SW480 (cell line): ENCODE results near the gene FAM83G.

Source experiments
- DNase-seq: peaks from one replicate; pipeline ENCODE4 v3.0.0-alpha.2; 2016; ENCODE audit warnings: low spot score

Gene FAM83G

GRCh38 chr17:19005789-19006430, 1.3 kb upstream of the FAM83G start:
- DNase-seq, result no peak

GRCh38 chr17:19005137-19005773, 691 bp upstream of the FAM83G start:
- DNase-seq, result no peak

- peak; percentile 47 for DNase-seq
Measured at GRCh38 chr17:19003543-19004420, 782 bp downstream of the FAM83G start.

- no peak for DNase-seq
Measured at GRCh38 chr17:19002805-19003542, 1.6 kb downstream of the FAM83G start.

- no peak for DNase-seq
Measured at GRCh38 chr17:19001907-19002590, 2.5 kb downstream of the FAM83G start.

GRCh38 chr17:19000531-19001325, 3.8 kb downstream of the FAM83G start:
- DNase-seq, result no peak

- no peak for DNase-seq
Measured at GRCh38 chr17:18999911-19000310, 4.7 kb downstream of the FAM83G start.

GRCh38 chr17:18999394-18999793, 5.2 kb downstream of the FAM83G start:
- DNase-seq, result no peak

GRCh38 chr17:18997650-18998196, 6.8 kb downstream of the FAM83G start:
- DNase-seq, result no peak

GRCh38 chr17:18996458-18996857, 8.1 kb downstream of the FAM83G start:
- no peak for DNase-seq

- no peak for DNase-seq
Measured at GRCh38 chr17:18995220-18995619, 9.3 kb downstream of the FAM83G start.

GRCh38 chr17:18994631-18995030, 9.9 kb downstream of the FAM83G start:
- no peak for DNase-seq

- no peak for DNase-seq
Measured at GRCh38 chr17:18993905-18994526, 10.5 kb downstream of the FAM83G start.

- no peak for DNase-seq
Measured at GRCh38 chr17:18992454-18993130, 12.0 kb downstream of the FAM83G start.

GRCh38 chr17:18991531-18992315, 12.8 kb downstream of the FAM83G start:
- no peak for DNase-seq

- DNase-seq, result no peak
Measured at GRCh38 chr17:18990331-18990730, 14.2 kb downstream of the FAM83G start.

GRCh38 chr17:18988546-18989173, 15.9 kb downstream of the FAM83G start:
- peak; percentile 51 for DNase-seq

- DNase-seq, result no peak
Measured at GRCh38 chr17:18987862-18988545, 16.6 kb downstream of the FAM83G start.
